Dermis blood vessel endothelial cell (primary cell): Measurements from ENCODE around the gene SSH2. TPM values are rescaled to one million over a fixed set of nuclear protein-coding genes. Genes with fewer than 3 reads are reported as not detected.
A peak's percentile ranks its signal among the peaks of the same experiment; 100 is the strongest.

Source experiments
- DNase-seq: peaks from one replicate; pipeline ENCODE4 v3.0.0; 2010
- total RNA-seq: library from RNA; depleted of rRNA; stranded (reverse); fragments of >200 nt; gene quantifications from 2 replicates; pipeline ENCODE4 v1.2.3, GENCODE V29; 2014

The SSH2 gene
- total RNA-seq, 1 donor from 2014 or later: 20.4 TPM

DNA sequence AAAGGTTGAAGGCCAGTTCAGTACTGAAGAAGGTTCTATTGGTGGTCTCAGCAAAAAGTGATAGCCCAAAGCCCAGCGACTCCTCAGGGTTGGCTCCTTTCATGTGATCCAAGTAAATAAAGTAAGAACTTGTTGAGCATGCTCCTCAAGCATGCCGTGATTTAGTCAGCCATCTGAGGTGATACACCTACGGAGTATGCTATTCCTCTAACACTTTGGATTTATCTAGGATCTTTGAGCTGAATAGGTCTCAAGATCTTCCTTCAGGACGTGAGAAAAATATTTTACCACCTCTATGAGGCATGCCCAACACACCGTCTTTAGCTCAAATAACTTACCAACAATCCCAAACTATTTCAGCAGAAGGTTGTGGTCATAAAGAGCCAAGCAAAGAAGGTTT, 154.0 kb downstream of the SSH2 start:
- DNase-seq: no peak

DNA sequence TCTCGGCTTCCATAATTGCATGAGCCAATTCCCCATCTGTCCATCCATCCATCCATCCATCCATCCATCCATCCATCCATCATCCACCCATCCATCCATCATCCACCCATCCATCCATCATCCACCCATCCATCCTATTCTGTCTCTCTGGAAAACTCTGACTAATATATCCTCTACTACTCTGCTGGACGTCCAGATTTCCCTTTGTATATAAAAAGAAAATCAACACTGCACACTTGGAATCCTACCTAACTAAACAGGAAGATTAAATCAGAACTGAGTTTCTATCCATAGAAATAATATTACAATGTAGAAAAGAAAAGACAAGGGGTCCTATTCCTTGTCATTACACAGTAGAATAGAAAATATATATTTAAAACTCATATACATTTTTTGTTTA, 157.0 kb downstream of the SSH2 start:
- DNase-seq: peak; percentile 16

- no peak for DNase-seq
Observed at GRCh38 chr17:29771546-29771945, 158.5 kb downstream of the SSH2 start.

- DNase-seq: no peak
Observed at GRCh38 chr17:29769225-29769624, 160.8 kb downstream of the SSH2 start.

DNA sequence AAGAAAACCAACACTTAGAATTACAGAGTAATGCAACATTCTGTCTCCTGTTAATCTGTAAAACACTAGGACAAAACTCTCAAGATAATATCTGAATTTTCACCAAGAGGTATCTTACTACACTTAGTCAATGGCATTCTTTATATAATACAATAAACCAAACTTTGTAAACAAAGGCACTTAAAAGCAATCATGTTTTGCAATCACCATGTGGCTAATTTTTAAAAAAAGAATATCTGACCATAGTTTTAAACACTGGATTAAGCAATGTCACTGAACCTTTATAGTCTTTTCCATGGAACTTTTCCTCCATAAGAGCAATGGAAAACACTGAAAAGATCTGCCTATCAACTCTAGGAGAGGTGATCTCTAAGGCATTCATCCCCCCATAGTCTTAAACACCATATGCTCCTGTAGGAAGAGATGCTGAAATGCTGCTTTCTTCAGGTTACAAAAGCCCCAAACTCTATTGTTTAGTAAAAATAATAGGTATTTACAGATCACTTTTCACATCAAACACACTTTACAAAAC, 163.2 kb downstream of the SSH2 start:
- DNase-seq: no peak

DNA sequence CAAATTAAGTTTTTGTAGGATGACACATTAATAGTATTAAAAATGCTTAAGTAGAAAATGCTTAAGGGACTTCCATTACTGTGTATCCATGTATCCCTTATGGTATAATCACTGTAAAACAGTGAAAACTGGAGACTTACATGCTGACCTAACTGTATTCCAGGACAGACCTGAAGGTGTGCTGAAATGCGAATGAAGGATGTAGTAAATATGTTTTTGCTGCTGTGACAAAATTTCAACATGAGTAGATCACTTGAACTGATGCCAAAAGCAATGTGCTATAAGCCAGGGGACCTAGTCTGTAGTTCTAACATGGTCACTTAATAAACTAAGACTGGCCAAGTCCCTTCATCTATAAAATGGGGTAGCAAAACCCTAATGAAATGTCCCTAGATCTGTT, 165.3 kb downstream of the SSH2 start:
- no peak for DNase-seq

DNA sequence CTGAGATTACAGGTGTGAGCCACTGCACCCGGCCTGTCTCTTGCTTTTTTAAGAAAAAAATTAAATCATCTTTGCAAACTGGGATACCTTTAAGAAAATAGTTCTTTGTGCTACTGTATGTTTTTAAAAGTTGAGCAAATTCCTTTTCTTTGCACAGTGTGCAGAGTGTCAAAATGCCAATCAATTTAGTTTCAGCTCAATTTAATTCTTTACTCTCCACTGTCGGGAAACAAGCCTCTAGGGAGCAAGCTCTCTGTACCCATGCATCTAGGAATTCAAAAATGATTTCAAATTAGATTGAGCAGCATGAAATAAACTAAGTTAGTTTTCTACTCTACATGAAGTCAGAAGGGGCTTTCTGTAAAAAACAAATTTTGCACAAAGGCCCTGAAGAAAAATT, 165.8 kb downstream of the SSH2 start:
- no peak for DNase-seq

- DNase-seq: no peak
Observed at GRCh38 chr17:29763273-29763672, 166.8 kb downstream of the SSH2 start.

DNA sequence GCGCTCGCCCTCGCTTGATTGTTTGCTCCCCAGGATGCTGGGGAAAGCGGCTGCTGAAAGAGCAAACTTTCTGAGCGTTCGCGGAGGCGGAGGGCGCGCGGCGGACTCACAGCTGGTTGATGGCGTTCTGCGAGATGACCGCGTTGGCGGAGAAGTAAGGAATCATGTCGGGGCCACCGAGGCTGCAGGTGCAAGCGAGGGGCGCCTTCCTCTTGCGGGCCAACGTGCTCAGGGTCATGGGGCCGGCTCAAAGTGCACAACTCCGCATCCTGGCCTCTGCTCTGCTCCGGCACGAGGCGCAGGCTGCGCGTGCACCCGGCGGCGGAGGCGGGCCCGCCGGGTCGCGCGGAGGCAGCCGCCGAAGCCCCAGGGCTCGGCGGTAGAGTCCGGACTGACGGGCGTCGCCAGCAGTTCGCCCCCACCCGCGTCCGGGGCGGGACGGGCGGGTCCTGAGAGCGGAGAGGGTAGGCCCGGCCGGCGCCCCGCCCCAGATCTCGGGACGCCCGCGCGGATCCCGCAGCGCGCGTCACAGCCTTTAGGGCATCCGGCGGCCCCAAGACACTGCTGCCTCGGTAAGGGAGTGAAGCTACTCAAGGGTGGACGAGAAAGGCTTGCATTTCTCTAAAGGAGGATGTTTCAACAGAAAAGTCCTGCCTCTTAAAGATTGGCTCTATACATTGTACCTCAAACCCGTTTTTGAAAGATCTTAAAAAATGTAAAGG, 168.8 kb downstream of the SSH2 start:
- peak; percentile 92 for DNase-seq

DNA sequence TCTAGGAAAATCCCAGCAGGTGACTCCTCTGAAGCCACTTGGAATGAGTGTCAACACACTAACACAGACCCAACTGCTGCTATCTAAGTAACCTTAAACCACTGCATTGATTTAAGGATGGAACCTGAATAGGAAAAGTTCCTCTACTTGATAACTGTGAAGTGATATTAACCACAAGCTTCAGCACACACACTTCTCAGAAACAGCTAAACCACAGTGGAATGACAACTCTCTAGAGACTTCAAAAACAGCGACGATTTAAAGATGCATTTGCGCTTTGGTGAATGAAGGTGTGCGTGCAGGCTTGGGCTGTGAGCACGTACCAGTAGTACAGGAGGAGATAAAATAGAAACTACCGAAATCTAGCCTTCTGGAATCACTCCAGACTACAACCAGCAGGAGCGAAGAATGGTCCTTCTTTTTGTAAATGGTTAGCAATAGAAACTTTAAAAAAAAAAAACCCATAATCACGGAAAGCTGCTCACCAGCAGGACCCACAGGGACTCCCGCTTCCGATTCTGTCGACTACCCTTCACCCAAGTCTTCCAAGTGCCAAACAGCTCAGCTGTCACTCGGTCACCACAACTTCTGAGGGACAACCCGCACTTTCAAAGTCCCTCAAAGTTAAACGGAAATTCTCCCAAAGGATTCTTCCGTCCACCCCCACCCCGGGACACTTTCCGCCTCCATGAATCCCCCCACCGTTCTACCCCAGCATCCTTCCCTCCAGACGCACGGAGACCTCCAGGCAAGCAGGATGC, 169.6 kb downstream of the SSH2 start:
- DNase-seq: peak; percentile 37

- DNase-seq: no peak
Observed at GRCh38 chr17:29758255-29758654, 171.8 kb downstream of the SSH2 start.

- DNase-seq: no peak
Observed at GRCh38 chr17:29757788-29758187, 172.2 kb downstream of the SSH2 start.

- DNase-seq: no peak
Observed at GRCh38 chr17:29753845-29754439, 176.1 kb downstream of the SSH2 start.

DNA sequence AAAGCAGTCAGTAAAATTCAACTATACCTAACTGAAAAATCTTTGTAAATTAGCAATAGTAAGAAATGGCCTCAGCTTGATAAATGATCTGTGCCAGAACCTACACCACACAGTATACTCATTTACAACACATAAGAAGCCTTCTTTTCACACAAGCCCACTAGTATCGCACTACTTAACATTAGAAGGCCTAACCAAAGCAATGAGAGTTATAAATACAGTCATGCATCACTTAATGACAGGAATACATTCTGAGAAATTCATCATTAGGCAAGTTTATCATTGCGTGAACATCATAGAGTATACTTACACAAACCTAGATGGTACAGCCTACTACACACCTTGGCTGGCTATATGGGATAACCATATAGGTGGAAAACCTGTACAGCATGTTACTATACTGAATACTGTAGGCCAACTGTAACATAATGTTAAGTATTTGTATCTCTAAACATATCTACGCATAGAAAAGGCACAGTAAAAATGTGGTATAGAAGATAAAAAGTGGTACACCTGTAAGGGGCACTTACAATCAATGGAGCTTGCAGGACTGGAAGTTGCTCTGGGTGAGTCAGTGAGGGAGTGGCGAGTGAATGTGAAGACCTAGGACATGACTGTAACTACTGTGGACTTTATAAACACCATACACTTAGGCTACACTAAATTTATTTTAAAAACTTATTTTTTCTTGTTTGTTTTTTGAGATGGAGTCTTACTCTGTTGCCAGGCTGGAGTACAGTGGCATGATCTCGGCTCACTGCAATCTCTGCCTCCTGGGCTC, 180.8 kb downstream of the SSH2 start:
- DNase-seq: no peak

GRCh38 chr17:29748400-29748799, 181.6 kb downstream of the SSH2 start:
- DNase-seq: no peak

DNA sequence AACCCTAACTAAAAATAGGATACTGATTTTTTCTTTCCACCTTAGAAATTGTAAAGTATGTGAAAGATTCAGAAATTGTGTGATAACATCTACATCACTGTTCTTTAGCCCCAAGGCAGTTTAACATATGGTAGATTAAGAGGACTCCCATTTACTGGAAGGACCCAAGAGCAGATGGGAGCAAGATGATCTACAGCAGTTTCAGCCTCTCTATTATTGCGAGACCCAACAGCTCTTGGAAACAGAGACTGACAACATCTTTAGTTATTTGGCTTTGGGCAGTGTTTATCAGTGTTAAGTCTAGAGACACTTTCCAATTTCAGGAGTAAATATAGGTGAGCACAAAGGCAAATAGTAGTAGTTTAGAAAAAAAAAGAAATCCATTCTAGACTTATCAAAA, 182.4 kb downstream of the SSH2 start:
- no peak for DNase-seq

DNA sequence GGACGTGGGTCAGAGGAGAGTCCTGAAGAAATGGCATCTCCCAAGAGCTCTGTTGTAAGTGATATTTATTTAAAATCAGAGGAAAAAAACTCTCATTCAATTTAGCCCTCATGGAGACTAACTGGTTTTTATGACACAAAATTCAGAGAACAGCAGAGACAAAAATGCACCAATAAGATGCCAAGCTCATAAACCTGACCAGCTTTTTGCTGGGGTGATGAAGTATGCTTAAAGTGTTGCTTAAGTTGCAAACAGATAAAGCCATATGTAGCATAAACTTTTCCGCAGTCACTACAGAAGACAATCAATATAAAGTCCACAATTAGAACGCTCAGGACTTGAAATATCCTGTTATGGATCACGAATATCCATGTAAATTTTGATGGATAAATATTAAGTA, 183.4 kb downstream of the SSH2 start:
- DNase-seq: no peak

- DNase-seq: no peak
Observed at GRCh38 chr17:29744121-29744520, 185.9 kb downstream of the SSH2 start.

DNA sequence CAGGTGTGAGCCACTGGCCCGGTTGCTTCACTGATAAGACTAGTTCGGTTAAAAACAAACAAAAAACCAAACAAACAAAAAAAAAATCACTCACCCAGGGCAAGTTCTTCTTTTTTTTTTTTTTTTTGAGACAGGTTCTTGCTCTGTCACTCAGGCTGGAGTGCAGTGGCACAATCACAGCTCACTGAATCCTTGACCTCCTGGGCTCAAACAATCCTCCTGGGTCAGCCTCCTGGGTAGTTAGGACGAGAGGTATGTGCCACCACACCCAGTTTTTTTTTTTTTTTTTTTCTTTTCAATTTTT, 187.9 kb downstream of the SSH2 start:
- no peak for DNase-seq

- peak; percentile 28 for DNase-seq
Observed at GRCh38 chr17:29740017-29740416, 190.0 kb downstream of the SSH2 start.

DNA sequence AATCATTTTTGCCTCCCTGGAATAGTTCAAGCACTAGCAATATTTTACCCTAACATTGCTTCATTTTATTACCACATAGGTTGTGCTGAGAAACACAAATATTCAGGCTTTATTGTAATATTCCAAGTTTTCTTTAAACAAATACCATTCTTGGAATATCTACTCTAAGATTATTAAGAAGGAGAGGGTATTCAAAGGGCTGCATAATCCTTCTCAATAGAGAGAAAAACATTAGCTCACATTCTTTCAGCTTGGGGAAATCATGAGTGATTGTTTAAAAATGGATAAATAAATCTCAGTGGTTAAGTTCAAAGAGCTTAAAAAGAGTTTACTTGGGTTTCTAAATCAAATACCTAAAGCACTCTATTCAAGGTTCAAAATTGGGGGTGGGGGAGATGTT, 195.4 kb downstream of the SSH2 start:
- no peak for DNase-seq

DNA sequence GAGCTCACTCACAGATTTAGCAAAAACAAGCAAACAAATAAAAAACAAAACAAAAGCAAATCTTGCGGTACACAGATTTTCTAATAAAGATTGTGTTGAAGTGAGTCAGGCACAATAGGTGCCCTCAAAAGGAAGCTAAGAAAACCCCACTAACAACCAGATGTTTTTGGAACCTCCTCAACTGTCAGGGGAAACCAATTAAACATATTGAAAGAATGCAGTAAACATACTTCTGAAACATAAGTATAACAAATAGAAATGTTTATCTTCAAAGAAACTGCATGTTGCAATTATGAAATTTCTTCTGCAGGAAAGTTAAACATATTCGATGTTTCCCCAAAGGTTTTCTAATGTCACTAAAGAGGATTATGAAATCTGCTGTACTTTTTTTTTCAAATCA, 196.9 kb downstream of the SSH2 start:
- no peak for DNase-seq

- no peak for DNase-seq
Observed at GRCh38 chr17:29732613-29733012, 197.4 kb downstream of the SSH2 start.
